ENCODE measurements around the gene KCNMA1.

DNA sequence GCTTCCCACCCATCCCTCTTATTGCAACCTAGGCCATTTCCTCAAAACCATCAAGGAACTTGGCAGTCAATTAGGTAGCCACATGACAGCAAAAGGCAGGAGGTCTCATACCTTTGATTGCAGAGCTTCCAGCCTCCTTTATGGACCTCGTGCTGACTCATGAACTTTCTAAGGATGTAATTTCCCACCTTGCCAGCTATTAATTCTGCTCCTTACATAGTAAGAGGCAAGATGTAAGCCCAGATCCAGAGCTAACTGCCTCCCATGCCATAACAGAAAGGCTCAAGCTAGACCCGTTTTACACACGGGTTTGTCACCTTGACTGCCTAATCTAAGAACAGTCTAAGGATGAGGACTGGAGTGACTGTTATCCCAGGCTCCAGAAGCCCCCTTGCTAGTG is 565.7 kb downstream of the KCNMA1 start:
- TF ChIP-seq, protein P1, sequence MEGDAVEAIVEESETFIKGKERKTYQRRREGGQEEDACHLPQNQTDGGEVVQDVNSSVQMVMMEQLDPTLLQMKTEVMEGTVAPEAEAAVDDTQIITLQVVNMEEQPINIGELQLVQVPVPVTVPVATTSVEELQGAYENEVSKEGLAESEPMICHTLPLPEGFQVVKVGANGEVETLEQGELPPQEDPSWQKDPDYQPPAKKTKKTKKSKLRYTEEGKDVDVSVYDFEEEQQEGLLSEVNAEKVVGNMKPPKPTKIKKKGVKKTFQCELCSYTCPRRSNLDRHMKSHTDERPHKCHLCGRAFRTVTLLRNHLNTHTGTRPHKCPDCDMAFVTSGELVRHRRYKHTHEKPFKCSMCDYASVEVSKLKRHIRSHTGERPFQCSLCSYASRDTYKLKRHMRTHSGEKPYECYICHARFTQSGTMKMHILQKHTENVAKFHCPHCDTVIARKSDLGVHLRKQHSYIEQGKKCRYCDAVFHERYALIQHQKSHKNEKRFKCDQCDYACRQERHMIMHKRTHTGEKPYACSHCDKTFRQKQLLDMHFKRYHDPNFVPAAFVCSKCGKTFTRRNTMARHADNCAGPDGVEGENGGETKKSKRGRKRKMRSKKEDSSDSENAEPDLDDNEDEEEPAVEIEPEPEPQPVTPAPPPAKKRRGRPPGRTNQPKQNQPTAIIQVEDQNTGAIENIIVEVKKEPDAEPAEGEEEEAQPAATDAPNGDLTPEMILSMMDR (IDR thresholded peaks at IDR 0.05) = no peak
- TF ChIP-seq POLR2A (IDR thresholded peaks at IDR 0.05) = no peak
